ENCODE measurements around the gene GRIA1.

The GRIA1 gene

GRCh38 chr5:153458268-153458667 lies 32.2 kb upstream of the GRIA1 start:
- no peak for DNase-seq (ENCODE audit: extremely low spot score)
- TF ChIP-seq ELF4 (IDR thresholded peaks at IDR 0.05) (no peak), NFRKB (IDR thresholded peaks at IDR 0.05) (no peak), FOXK2 (IDR thresholded peaks at IDR 0.05) (no peak), CTBP1 (IDR thresholded peaks at IDR 0.05; ENCODE audit: borderline replicate concordance) (no peak), HDGF (IDR thresholded peaks at IDR 0.05; ENCODE audit: borderline replicate concordance) (no peak), L3MBTL2 (conservative IDR thresholded peaks at IDR 0.05) (no peak), ZNF384 (IDR thresholded peaks at IDR 0.05) (no peak), SUZ12 (IDR thresholded peaks at IDR 0.05) (no peak), FOXM1 (IDR thresholded peaks at IDR 0.05; ENCODE audit: borderline replicate concordance) (no peak), BHLHE40 (IDR thresholded peaks at IDR 0.05; ENCODE audit: borderline replicate concordance) (no peak), FOXA1 (IDR thresholded peaks at IDR 0.05) (no peak), ARNT (IDR thresholded peaks at IDR 0.05) (no peak), TARDBP (IDR thresholded peaks at IDR 0.05) (no peak), LEF1 (IDR thresholded peaks at IDR 0.05; ENCODE audit: borderline replicate concordance) (no peak), SP1 (IDR thresholded peaks at IDR 0.05) (no peak)
- TF ChIP-seq, protein P1, sequence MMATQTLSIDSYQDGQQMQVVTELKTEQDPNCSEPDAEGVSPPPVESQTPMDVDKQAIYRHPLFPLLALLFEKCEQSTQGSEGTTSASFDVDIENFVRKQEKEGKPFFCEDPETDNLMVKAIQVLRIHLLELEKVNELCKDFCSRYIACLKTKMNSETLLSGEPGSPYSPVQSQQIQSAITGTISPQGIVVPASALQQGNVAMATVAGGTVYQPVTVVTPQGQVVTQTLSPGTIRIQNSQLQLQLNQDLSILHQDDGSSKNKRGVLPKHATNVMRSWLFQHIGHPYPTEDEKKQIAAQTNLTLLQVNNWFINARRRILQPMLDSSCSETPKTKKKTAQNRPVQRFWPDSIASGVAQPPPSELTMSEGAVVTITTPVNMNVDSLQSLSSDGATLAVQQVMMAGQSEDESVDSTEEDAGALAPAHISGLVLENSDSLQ (IDR thresholded peaks at IDR 0.05) = no peak
- CTCF ChIA-PET = no interaction called here
- POLR2A ChIA-PET = no interaction called here

DNA sequence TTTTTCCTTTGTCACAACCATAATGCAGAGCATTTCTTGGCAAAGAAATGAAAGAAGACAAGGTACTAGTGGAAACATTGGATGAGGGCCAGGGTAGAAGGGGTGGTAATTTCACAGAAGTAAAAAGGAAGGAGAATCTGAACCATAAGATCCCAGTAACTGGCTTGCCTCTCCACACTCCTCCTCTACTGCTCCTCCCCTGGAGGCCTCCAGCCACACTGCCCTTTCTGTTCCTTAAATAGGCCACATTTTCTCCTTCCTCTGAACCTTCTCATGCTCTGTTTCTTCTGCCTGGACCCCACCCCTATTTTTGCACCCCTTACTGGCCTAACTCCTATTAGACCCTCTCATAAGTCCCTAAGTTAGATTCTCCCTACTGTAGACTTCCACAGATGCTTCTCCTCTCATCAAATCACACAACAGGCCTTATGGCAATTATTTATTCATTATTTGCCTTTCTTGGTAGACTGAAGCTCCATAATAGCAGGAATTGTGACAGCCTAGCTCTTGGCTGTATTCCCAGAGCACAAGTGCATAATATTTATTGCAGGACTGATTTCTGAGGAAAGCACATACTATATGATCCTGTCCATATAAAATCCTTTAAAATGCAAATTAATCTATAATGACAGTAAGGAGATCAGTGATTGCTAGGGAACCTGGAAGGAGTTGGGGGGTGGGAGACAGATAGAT lies 31.3 kb upstream of the GRIA1 start:
- POLR2A ChIA-PET = no interaction called here
- CTCF ChIA-PET = no interaction called here
- TF ChIP-seq ELF4 (IDR thresholded peaks at IDR 0.05) = no peak
- no peak for TF ChIP-seq ARNT (IDR thresholded peaks at IDR 0.05)
- TF ChIP-seq TARDBP (IDR thresholded peaks at IDR 0.05) = no peak
- no peak for TF ChIP-seq HDGF (IDR thresholded peaks at IDR 0.05; ENCODE audit: borderline replicate concordance)
- TF ChIP-seq FOXM1 (IDR thresholded peaks at IDR 0.05; ENCODE audit: borderline replicate concordance) = no peak
- no peak for TF ChIP-seq LEF1 (IDR thresholded peaks at IDR 0.05; ENCODE audit: borderline replicate concordance)
- no peak for TF ChIP-seq ZNF384 (IDR thresholded peaks at IDR 0.05)
- TF ChIP-seq BHLHE40 (IDR thresholded peaks at IDR 0.05; ENCODE audit: borderline replicate concordance) = no peak
- TF ChIP-seq CTBP1 (IDR thresholded peaks at IDR 0.05; ENCODE audit: borderline replicate concordance) = no peak
- no peak for TF ChIP-seq SP1 (IDR thresholded peaks at IDR 0.05)
- TF ChIP-seq SUZ12 (IDR thresholded peaks at IDR 0.05) = no peak
- TF ChIP-seq FOXA1 (IDR thresholded peaks at IDR 0.05) = no peak
- no peak for TF ChIP-seq L3MBTL2 (conservative IDR thresholded peaks at IDR 0.05)
- no peak for TF ChIP-seq NFRKB (IDR thresholded peaks at IDR 0.05)
- no peak for TF ChIP-seq FOXK2 (IDR thresholded peaks at IDR 0.05)
- TF ChIP-seq, protein P1 (IDR thresholded peaks at IDR 0.05) = no peak
- no peak for DNase-seq (ENCODE audit: extremely low spot score)

- POLR2A ChIA-PET = no interaction called here
- CTCF ChIA-PET = no interaction called here
- DNase-seq (ENCODE audit: extremely low spot score) = no peak
- TF ChIP-seq, protein P1 (IDR thresholded peaks at IDR 0.05) = no peak
- TF ChIP-seq BHLHE40 (IDR thresholded peaks at IDR 0.05; ENCODE audit: borderline replicate concordance) (no peak), TARDBP (IDR thresholded peaks at IDR 0.05) (no peak), SP1 (IDR thresholded peaks at IDR 0.05) (no peak), HDGF (IDR thresholded peaks at IDR 0.05; ENCODE audit: borderline replicate concordance) (no peak), LEF1 (IDR thresholded peaks at IDR 0.05; ENCODE audit: borderline replicate concordance) (no peak), ZNF384 (IDR thresholded peaks at IDR 0.05) (no peak), SUZ12 (IDR thresholded peaks at IDR 0.05) (no peak), ELF4 (IDR thresholded peaks at IDR 0.05) (no peak), NFRKB (IDR thresholded peaks at IDR 0.05) (no peak)
Measured at GRCh38 chr5:153460421-153460820, 30.0 kb upstream of the GRIA1 start.

- DNase-seq (ENCODE audit: extremely low spot score) = no peak
- CTCF ChIA-PET = no interaction called here
- POLR2A ChIA-PET = no interaction called here
- TF ChIP-seq SUZ12 (IDR thresholded peaks at IDR 0.05) = no peak
- no peak for TF ChIP-seq ARNT (IDR thresholded peaks at IDR 0.05)
- TF ChIP-seq LEF1 (IDR thresholded peaks at IDR 0.05; ENCODE audit: borderline replicate concordance) = no peak
- no peak for TF ChIP-seq ZNF384 (IDR thresholded peaks at IDR 0.05)
- TF ChIP-seq HDGF (IDR thresholded peaks at IDR 0.05; ENCODE audit: borderline replicate concordance) = no peak
- no peak for TF ChIP-seq FOXM1 (IDR thresholded peaks at IDR 0.05; ENCODE audit: borderline replicate concordance)
- TF ChIP-seq BHLHE40 (IDR thresholded peaks at IDR 0.05; ENCODE audit: borderline replicate concordance) = no peak
- TF ChIP-seq L3MBTL2 (conservative IDR thresholded peaks at IDR 0.05) = no peak
- no peak for TF ChIP-seq CTBP1 (IDR thresholded peaks at IDR 0.05; ENCODE audit: borderline replicate concordance)
- no peak for TF ChIP-seq FOXA1 (IDR thresholded peaks at IDR 0.05)
- TF ChIP-seq, protein P1 (IDR thresholded peaks at IDR 0.05) = no peak
- no peak for TF ChIP-seq NFRKB (IDR thresholded peaks at IDR 0.05)
- TF ChIP-seq ELF4 (IDR thresholded peaks at IDR 0.05) = no peak
- no peak for TF ChIP-seq SP1 (IDR thresholded peaks at IDR 0.05)
- no peak for TF ChIP-seq TARDBP (IDR thresholded peaks at IDR 0.05)
- TF ChIP-seq FOXK2 (IDR thresholded peaks at IDR 0.05) = no peak
Measured at GRCh38 chr5:153461341-153461740, 29.1 kb upstream of the GRIA1 start.

DNA sequence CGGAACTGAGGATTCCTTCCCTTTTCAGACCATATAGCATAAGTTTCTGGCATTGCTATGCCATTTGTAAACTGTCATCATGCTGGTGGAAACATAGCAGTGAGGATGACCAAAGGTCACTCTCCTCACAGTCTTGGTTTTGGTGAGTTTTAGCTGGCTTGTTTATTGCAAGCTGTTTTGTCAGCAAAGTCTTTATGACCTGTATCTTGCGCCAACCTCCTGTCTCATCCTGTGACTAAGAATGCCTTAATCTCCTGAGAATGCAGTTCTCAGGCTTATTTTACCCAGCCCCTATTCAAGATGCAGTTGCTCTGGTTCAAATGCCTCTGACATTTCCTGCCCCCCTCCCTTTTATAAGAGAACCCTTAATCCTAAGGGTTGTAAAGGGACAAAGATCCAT lies 26.7 kb upstream of the GRIA1 start:
- TF ChIP-seq L3MBTL2 (conservative IDR thresholded peaks at IDR 0.05) (no peak), ARNT (IDR thresholded peaks at IDR 0.05) (no peak), HDGF (IDR thresholded peaks at IDR 0.05; ENCODE audit: borderline replicate concordance) (no peak), LEF1 (IDR thresholded peaks at IDR 0.05; ENCODE audit: borderline replicate concordance) (no peak), BHLHE40 (IDR thresholded peaks at IDR 0.05; ENCODE audit: borderline replicate concordance) (no peak), FOXK2 (IDR thresholded peaks at IDR 0.05) (no peak), TARDBP (IDR thresholded peaks at IDR 0.05) (no peak), ELF4 (IDR thresholded peaks at IDR 0.05) (no peak), SUZ12 (IDR thresholded peaks at IDR 0.05) (no peak), NFRKB (IDR thresholded peaks at IDR 0.05) (no peak), SP1 (IDR thresholded peaks at IDR 0.05) (no peak), FOXA1 (IDR thresholded peaks at IDR 0.05) (no peak), ZNF384 (IDR thresholded peaks at IDR 0.05) (no peak), FOXM1 (IDR thresholded peaks at IDR 0.05; ENCODE audit: borderline replicate concordance) (no peak), CTBP1 (IDR thresholded peaks at IDR 0.05; ENCODE audit: borderline replicate concordance) (no peak)
- TF ChIP-seq, protein P1 (IDR thresholded peaks at IDR 0.05) = no peak
- ChIA-PET CTCF (no interaction called here), POLR2A (no interaction called here)
- DNase-seq (ENCODE audit: extremely low spot score) = no peak

Measured in HEK293T (cell line).